Keratinocyte (primary cell): ENCODE results near the gene USP19.

Experiments
- CTCF ChIP-seq, 3 experiments: IDR thresholded peaks in 1 of 3; conservative IDR thresholded peaks in 1 of 3; optimal IDR thresholded peaks in 1 of 3; 2 replicates in 2 of 3; 3 replicates in 1 of 3; pipeline versions ENCODE3 to v1.5.1; 2011; ENCODE audit warnings: low read length in 3 of 3, mild to moderate bottlenecking in 3 of 3, moderate library complexity in 2 of 3, control low read depth in 1 of 3, inconsistent platforms in 1 of 3; ENCODE audit not compliant: insufficient read depth in 2 of 3; ENCODE audit errors: extremely low read depth in 1 of 3
- EZH2 ChIP-seq: IDR thresholded peaks from one replicate; pipeline ENCODE4 v1.6.1; 2012; ENCODE audit warnings: inconsistent platforms, mild to moderate bottlenecking, low read length, moderate library complexity

GRCh38 chr3:49131576-49131975, 11.0 kb upstream of the USP19 start:
- TF ChIP-seq EZH2 (no peak), CTCF (optimal IDR thresholded peaks at IDR 0.05 in 1 of 3, IDR thresholded peaks at IDR 0.05 in 1 of 3, conservative IDR thresholded peaks at IDR 0.05 in 1 of 3; ENCODE audit: extremely low read depth in 1 of 3, insufficient read depth in 2 of 3, low read length in 3 of 3) (no peak)
